NB4 (cell line): ENCODE results near the gene RNF111.

Source experiments
- MYC ChIP-seq: IDR thresholded peaks from 2 replicates; pipeline ENCODE4 v1.6.1; 2011; ENCODE audit warnings: low read depth, low read length
- POLR2A ChIP-seq: IDR thresholded peaks from 2 replicates; pipeline ENCODE4 v1.6.1; 2011; ENCODE audit warnings: mild to moderate bottlenecking; ENCODE audit not compliant: insufficient read length; ENCODE audit errors: extremely low read depth
- TF ChIP-seq, protein P1 (sequence below): IDR thresholded peaks from one replicate; pipeline ENCODE4 v1.5.1; 2012; ENCODE audit warnings: low read depth, low read length
- TF ChIP-seq, protein P2 (sequence below): IDR thresholded peaks from 2 replicates; pipeline ENCODE4 v1.6.1; 2011; ENCODE audit warnings: low read depth, low read length

DNA sequence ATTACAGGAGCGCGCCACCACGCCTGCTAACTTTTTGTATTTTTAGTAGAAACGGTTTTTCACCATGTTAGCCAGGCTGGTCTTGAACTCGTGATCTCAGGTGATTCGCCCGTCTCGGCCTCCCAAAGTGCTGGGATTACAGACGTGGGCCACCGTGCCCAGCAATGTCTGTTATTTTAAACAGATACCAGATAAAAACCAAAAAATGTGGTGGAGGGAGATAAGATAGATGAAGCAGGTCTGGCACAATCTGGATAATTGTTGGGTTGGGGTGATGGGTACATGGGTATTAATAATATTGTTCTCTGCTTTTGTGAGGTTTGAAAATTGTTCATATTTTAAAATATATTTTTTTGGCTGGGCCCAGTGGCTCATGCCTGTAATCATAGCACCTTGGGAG is 4.7 kb downstream of the RNF111 start:
- TF ChIP-seq, protein P1, sequence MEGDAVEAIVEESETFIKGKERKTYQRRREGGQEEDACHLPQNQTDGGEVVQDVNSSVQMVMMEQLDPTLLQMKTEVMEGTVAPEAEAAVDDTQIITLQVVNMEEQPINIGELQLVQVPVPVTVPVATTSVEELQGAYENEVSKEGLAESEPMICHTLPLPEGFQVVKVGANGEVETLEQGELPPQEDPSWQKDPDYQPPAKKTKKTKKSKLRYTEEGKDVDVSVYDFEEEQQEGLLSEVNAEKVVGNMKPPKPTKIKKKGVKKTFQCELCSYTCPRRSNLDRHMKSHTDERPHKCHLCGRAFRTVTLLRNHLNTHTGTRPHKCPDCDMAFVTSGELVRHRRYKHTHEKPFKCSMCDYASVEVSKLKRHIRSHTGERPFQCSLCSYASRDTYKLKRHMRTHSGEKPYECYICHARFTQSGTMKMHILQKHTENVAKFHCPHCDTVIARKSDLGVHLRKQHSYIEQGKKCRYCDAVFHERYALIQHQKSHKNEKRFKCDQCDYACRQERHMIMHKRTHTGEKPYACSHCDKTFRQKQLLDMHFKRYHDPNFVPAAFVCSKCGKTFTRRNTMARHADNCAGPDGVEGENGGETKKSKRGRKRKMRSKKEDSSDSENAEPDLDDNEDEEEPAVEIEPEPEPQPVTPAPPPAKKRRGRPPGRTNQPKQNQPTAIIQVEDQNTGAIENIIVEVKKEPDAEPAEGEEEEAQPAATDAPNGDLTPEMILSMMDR, result no peak
- TF ChIP-seq POLR2A (no peak), MYC (no peak)
- TF ChIP-seq, protein P2, sequence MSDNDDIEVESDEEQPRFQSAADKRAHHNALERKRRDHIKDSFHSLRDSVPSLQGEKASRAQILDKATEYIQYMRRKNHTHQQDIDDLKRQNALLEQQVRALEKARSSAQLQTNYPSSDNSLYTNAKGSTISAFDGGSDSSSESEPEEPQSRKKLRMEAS, result no peak
